GM19035 (cell line): Measurements from ENCODE around the gene SLX1A.
"Not testable (repeated sequence)": the region's sequence is repeated elsewhere in the genome, so short reads cannot be mapped to it uniquely, and the experiment has no call there.

ENCODE experiments used
- ATAC-seq: cut with Tn5 transposase; IDR thresholded peaks from one replicate; pipeline ENCODE4 v1.9.1; 2021; ENCODE audit not compliant: unreplicated experiment

The SLX1A gene

DNA sequence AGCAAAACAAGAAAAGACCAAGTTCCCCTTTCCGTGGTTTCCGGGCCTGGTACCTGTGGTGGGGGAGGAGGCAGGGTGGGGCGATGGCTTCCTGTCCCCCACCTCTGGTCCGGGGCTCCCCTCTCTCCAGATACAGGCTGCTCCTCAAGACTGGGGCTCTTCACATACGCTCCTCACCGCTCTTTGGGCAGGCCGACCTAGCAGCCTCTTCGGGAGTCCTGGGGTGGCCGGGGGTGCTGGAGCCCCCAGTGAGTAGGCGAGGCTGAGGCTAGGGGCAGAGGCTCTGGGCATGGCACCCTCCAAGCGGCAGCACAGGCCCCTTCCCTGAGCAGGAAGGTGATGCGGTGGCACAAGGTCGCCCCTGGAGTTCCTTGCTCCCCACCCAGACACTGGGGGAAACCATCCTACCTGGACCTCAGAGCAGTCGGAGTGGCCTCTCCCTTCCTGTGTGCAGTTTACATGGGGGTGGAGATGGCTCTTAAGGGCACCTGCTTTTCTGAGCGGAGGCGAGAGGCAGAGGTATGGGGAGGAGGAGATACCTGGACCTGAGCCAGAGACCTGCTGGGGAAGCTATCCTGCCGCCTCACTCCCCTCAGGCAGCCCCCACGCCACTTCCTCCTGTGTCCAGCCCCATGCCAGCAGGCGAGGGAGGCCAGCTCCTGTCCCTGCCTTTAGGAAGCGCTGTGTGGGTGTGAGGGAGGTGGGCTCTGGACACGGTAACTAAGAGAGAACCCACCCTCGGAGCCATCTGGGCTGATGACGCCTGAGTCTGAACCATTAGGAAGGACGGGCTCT, 9.4 kb upstream of the SLX1A start:
- peak; percentile 41 for ATAC-seq

DNA sequence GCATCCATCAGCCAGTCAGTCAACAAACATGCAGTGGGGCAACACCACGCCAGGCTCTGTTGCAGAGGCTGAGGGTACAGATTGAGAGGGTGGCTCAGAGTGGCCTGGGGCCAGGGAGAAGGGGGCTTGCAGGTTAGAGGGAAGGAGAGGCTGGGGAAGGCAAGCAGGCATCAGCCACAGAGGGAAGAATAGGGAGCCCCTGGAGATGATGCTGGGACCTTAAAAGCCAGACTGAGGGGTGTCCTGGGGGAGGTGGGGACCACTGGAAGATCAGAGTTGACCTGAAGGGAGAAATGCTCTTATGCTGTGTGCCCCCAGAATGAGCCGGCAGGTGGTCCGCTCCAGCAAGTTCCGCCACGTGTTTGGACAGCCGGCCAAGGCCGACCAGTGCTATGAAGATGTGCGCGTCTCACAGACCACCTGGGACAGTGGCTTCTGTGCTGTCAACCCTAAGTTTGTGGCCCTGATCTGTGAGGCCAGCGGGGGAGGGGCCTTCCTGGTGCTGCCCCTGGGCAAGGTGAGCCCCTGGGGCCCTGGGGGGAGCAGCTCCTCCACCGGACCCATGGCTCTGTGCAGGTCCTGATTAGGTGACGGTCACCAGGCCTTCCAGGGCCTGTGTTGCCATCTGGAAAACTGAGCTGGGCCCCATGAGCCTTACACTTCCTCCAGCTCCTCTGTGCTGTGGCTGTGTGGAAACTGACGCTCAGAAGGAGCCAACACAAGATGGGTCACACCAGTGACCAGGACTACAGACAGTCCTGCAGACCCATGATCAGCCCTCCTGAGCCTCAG, 8.6 kb upstream of the SLX1A start:
- ATAC-seq = no peak

DNA sequence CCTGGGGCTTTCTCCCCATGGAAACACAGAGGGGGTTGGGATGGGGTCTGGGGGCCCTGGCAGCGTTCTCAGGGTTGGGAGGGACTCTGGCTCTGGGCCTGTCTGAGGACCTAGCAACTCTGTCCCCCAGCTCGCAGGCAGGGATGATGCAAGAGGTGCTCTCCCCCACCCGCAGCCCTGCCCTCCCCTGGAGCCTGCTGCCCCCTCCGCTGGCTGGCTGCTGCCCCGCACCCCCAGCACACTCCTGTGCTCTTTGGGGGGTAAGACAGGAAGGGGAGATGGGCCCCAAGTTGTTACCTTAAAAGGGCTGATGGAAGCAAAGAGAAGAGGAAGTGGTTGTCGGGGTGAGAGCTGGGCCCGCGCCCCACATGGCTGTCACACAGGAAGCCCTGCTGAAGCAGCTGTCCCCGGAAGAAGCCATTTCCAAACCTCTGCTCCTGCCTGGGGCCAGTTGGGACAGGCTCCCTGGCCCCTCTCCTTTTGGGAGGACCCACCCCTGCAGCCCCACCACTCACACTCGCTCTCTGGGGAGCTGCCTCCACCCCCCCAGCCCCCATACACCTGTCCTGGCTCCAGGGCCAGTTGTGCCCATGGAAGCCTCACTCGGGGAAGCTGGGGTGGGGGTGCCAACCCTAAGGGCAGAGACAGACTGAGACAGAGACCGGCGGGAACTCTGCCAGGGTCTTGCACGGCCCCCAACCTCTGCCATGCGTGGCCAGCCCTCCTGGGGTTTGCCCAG, 7.8 kb upstream of the SLX1A start:
- no peak for ATAC-seq

DNA sequence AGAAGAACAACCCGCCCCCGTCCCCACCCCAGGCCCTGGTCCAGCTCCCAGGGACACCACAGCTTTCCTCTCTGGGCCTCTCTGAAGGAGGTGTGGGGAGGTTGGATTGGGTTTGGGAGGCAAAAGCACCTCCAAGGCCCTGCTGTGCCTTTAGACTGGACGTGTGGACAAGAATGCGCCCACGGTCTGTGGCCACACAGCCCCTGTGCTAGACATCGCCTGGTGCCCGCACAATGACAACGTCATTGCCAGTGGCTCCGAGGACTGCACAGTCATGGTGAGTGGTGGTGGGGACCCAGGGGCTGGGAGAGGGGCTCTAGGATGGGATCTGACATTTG, 7.3 kb upstream of the SLX1A start:
- ATAC-seq = no peak

DNA sequence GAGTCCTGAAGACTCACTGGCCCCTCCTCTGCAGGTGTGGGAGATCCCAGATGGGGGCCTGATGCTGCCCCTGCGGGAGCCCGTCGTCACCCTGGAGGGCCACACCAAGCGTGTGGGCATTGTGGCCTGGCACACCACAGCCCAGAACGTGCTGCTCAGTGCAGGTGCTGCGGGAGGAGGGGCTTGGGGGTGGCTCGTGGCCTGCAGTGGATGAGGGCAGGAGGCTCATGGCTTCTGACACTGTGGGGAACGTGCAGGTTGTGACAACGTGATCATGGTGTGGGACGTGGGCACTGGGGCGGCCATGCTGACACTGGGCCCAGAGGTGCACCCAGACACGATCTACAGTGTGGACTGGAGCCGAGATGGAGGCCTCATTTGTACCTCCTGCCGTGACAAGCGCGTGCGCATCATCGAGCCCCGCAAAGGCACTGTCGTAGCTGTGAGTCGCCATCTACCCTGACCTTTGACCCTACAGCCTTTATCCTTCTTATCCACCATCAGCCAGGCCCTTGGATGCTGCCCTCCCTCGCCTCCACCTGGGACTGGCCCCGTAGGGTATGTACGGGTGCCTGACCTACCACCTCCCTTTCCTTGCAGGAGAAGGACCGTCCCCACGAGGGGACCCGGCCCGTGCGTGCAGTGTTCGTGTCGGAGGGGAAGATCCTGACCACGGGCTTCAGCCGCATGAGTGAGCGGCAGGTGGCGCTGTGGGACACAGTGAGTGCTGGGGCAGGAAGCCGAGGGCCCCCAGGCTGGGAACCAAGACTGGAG, 6.7 kb upstream of the SLX1A start:
- no peak for ATAC-seq

DNA sequence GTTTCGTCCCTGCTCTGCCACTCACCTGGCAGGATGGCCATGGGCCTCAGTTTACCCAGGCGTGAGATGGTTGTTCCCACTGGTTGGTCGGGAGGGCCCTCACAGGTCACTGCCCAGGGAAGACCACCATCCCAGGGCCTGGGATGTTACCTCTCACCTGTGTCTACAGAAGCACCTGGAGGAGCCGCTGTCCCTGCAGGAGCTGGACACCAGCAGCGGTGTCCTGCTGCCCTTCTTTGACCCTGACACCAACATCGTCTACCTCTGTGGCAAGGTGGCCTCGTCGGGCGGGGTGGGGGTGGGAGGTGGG, 6.2 kb upstream of the SLX1A start:
- no peak for ATAC-seq

DNA sequence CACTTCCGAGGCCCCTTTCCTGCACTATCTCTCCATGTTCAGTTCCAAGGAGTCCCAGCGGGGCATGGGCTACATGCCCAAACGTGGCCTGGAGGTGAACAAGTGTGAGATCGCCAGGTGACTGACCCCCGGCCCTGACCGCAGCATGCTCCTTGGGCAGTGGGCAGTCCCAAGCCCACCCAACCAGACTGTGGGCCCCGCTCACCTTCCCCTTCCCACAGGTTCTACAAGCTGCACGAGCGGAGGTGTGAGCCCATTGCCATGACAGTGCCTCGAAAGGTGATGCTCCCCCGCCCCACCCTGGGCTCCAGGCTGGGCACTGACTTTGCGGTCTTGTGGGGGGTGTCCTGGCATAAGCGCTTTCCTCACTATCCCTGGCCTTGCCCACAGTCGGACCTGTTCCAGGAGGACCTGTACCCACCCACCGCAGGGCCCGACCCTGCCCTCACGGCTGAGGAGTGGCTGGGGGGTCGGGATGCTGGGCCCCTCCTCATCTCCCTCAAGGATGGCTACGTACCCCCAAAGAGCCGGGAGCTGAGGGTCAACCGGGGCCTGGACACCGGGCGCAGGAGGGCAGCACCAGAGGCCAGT, 5.6 kb upstream of the SLX1A start:
- no peak for ATAC-seq

DNA sequence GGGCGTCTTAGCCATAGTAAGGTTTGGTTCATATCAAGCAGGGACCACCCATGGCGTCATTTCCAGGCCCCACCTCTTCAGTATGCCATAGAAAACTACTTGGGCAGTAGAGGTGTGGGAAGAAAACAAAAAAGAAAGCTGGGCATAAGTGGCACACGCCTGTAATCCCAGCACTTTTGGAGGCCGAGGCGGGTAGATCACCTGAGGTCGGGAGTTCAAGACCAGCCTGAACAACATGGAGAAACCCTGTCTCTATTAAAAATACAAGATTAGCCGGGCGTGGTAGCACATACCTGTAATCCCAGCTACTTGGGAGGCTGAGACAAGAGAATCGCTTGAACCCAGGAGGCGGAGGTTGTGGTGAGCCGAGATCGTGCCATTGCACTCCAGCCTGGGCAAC, 2.5 kb upstream of the SLX1A start:
- ATAC-seq = not testable (repeated sequence)

DNA sequence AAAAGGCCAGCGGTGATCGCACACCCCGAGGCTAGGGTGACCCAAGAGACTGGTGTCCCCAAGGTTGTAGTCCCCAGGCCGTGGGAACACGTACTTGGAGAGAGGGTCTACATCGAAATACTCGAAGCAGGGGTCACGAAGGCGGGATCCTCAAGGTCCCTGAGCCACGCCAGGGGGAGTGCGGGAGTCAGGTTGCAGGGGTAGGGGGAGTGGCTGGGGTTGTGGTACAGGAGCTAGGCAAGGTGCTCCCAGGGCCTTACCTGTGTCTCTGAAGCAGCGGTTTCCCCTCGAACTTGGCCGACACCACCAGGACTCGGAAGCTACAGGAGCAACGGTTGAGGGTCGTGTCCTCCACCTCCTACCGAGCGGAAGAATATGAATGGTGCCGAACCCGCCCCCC, 577 bp upstream of the SLX1A start:
- ATAC-seq = peak; percentile 8

DNA sequence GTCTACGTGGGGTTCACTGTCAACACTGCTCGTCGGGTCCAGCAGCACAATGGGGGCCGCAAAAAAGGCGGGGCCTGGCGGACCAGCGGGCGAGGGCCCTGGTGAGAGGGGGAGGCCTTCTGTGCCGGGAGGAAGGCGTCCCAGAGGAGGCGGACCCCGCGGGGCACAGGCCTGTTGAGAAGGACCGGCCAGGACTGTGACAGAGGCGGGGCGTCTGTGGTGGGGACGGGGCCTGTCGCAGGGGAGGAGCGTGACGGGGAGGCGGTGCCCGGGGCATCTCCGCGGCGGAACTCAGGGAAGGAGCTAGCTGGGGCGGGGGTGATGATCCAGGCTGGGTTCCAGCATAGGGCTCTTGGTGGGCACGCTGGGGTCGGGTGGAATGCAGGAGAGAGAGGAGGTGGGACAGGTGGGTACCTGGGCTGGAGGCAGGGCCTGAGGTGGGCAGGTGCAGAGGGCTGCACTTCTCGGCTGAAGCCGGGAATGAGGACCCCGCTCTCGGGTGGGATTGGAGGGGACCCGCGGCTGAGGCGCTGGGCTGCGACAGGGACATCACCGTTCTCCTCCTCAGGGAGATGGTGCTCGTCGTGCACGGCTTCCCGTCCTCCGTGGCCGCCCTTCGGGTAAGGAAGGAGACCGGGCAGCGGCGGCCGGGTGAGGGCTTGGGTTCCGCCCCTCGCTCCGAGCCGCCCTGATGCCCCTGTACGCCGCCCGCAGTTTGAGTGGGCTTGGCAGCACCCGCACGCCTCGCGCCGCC, 674 bp downstream of the SLX1A start:
- ATAC-seq = peak; percentile 56

DNA sequence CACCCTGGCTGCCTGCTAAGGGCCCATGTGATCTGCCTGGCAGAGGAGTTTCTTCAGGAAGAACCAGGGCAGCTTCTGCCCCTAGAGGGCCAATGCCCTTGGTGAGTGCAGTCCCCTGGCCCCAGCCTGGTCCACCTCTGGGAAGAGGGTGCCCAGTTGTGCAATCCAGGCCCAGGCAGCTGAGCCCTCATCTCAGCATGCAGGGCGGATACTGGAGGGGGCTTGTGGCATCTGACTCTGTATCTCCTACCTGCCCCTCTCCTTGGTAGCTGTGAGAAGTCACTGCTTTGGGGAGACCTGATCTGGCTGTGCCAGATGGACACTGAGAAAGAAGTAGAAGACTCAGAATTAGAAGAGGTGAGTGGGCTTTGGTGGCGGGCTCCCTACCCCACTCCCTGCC, 3.3 kb downstream of the SLX1A start:
- not testable (repeated sequence) for ATAC-seq

DNA sequence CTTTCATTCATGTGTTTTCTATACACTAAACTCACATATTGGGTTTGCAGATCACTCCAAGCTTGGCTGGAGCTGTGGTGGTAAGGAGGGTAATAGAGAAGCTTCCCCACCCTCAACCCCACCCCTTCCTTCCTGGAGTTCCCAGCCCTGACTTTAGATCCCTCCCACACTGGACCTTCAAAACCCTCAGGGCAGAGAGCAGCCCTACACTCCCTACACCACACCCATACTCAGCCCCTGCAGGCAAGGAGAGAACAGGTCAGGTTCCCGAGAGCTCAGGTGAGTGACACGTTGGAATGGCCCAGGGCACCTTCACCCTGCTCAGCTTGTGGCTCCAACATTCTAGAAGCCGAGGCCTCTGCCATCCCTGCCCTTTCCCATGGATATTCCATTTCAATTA, 5.4 kb downstream of the SLX1A start, which contains the start of gene SULT1A3:
Gene SULT1A3, plus strand, starts transcription at position 207 of the 400 bp plus-strand sequence. CDS start 1,474 bp downstream, outside the sequence.
- ATAC-seq = not testable (repeated sequence)

DNA sequence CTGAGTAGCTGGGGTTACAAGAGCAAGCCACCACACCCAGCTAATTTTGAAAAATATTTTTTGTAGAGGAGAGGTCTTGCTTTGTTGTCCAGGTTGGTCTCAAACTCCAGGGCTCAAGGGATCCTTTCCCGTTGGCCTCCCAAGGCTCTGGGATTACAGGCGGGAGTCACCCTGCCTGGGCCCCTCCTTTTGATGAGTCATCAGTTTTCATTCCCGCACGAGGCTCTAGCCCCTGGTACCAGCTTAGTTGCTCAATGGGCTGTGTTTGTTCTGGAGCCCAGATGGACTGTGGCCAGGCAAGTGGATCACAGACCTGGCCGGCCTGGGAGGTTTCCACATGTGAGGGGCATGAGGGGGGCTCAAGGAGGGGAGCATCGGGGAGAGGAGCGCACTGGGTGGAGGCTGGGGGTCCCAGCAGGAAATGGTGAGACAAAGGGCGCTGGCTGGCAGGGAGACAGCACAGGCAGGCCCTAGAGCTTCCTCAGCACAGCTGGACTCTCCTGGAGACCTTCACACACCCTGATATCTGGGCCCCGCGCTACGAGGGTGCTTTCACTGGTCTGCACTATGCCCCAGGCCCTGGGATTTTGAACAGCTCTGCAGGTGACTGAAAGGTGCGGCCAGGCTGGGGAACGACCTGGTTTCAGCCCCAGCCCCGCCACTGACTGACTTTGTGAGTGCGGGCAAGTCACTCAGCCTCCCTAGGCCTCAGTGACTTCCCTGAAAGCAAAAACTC, 6.1 kb downstream of the SLX1A start:
- not testable (repeated sequence) for ATAC-seq

DNA sequence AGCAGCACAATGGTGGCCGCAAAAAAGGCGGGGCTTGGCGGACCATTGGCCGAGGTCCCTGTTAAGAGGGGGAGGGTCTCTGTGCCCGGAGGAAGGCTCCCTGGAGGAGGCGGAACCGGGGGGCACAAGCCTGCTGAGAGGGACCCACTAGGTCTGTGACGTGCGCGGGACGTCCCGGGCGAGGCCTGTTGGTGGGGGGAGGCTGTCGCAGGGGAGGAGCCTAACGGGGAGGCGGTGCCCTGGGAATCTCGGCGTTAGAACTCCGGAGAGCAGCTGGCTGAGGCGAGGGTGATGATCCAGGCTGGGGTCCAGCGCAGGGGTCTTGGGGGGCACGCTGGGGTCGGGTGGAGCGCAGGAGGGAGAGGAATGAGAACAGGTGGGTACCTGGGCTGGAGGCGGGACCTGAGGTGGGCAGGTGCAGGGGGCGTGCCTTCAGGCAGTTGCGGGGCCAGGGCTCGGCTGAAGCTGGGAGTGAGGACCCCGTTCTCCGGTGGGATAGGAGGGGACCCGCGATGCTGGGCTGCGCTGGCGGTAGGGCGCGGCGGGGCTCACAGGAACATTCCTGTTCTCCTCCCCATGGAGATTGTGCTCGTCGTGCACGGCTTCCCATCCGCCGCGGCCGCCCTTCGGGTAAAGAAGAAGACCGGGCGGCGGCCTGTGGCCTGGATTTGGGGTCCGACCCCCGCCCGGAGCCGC, 12.0 kb downstream of the SLX1A start:
- ATAC-seq = not testable (repeated sequence)

DNA sequence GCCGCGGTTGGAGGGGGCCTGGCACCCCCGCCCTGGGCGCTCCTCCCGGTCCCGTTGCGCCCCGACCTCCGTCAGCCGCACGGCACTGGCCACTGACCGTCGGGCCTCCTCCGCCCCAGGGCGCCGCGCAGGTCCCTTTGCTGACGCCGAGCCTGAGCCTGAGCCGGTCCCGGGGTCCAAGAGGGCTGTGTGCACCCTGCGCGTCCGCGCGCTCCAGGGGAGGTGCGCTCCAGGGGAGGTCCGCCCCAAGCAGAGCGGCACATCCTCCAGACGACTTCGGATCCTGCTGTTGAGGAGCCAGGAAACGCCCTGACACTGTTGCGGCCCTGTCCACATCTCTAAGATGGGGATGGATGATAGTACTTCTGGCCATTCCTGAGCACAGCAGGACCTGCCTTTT, 12.6 kb downstream of the SLX1A start:
- not testable (repeated sequence) for ATAC-seq

DNA sequence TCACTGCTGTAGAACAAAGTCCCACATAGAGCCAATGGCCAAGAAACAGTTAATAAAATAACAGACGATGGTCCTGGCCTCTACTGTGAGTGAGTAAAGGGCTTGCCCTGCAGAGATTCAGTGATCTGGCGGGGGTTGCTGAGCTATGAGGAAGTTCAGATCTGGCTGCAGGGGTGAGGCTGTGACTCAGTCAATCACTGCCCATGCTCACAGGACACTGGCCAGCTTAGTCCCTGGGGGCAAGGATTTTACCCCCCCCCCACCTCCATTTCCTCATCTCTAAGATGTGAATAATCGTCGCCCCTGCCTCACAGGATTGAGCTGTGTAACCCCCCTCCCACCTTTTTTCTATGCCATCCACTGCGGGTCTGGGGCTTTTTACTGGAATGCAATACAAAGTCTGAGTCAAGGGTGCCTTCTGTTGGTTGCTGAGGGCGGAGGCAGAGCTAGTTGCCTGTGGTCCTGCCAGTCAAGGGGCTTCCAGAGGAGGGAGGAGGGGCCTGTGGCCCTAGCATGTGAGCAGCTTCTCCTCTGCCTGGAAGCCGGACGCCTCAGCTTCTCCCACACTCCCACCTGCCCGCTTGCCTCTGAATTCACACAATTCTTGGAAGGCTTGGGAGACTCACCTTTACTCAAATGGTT, 13.5 kb downstream of the SLX1A start:
- ATAC-seq = not testable (repeated sequence)

DNA sequence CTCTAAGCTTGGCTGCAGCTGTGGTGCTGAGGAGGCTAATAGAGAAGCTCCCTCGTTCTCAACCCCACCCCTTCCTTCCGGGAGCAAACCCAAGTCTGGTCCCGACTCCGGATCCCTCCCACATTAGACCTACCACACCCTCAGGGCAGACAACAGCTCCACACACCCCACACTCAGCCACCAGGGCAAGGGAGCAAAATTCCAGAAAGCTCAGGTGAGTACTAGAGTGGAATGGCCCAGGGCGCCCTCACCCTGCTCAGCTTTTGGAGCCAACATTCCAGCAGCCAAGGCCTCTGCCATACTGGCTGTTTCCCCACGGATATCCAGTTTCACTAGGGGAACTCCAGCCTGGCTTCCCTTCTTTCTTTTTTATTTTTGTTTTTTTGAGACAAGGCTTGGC, 15.4 kb downstream of the SLX1A start:
- ATAC-seq = not testable (repeated sequence)

DNA sequence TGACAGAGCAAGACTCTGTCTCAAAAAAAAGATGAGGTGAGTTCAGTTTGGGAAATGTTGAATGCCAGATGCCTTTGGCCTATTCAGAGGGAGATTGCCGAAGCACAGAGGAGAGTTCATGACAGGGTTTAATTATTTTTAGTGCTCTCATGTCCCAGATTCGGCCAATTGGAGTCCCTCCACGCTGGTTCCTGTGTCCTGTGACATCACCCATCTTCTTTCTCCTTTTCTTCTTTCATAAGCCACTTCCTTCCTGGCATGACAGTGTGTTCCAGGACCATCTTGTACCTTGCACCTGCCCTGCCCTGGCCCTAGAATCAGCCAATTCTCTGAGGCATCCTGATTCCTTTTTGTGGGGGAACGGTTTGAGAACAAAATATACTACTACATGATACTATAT, 17.7 kb downstream of the SLX1A start:
- not testable (repeated sequence) for ATAC-seq
